A673 (cell line): ENCODE data around the gene KLF11.

ENCODE experiments used
- EZH2 ChIP-seq: fragments of 200-600 bp; sonication (generic); IDR thresholded peaks from 2 replicates; pipeline ENCODE4 v1.6.1; 2017; ENCODE audit warnings: borderline replicate concordance, low read depth, mild to moderate bottlenecking, mixed read lengths, antibody characterized with exemption, low read length; ENCODE audit not compliant: poor library complexity, severe bottlenecking
- TF ChIP-seq, protein P1 (sequence below): fragments of 300-800, 200-600 bp; sonication (generic); conservative IDR thresholded peaks from 2 replicates; pipeline ENCODE4 v1.5.1; 2017; ENCODE audit warnings: low read depth, mild to moderate bottlenecking, antibody characterized with exemption, low read length, moderate library complexity, mixed read lengths

DNA sequence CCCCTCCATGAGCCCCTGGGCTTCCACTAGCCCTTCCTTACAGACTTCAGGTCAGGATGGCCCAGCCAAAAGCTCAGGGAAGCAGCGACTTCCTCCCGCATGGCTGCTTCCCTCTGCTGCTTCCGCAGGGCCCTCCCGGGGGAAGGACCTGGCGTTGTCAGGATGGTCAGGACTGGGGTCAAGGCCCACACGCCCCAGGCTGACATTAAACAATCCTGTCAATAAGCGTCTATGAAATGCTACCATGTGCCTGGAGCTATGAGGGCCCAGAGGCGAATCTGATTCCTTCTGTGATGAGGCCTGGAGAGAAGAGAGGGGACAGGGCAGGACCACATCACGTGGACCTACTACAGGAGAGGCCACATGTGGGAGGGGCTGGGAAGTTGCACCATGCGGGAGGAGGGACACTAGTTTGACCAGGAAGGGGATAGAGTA lies 19.6 kb downstream of the KLF11 start:
- TF ChIP-seq, protein P1, sequence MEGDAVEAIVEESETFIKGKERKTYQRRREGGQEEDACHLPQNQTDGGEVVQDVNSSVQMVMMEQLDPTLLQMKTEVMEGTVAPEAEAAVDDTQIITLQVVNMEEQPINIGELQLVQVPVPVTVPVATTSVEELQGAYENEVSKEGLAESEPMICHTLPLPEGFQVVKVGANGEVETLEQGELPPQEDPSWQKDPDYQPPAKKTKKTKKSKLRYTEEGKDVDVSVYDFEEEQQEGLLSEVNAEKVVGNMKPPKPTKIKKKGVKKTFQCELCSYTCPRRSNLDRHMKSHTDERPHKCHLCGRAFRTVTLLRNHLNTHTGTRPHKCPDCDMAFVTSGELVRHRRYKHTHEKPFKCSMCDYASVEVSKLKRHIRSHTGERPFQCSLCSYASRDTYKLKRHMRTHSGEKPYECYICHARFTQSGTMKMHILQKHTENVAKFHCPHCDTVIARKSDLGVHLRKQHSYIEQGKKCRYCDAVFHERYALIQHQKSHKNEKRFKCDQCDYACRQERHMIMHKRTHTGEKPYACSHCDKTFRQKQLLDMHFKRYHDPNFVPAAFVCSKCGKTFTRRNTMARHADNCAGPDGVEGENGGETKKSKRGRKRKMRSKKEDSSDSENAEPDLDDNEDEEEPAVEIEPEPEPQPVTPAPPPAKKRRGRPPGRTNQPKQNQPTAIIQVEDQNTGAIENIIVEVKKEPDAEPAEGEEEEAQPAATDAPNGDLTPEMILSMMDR, result no peak
- no peak for TF ChIP-seq EZH2
